NCI-H446 treated with DMSO at 0.1 percent for 48 hours (cell line): ENCODE data around the gene DSG4.

Source experiments
- DNase-seq: peaks from one replicate; lab custom pipeline; 2025; lab: John Stamatoyannopoulos, UW

The DSG4 gene

DNA sequence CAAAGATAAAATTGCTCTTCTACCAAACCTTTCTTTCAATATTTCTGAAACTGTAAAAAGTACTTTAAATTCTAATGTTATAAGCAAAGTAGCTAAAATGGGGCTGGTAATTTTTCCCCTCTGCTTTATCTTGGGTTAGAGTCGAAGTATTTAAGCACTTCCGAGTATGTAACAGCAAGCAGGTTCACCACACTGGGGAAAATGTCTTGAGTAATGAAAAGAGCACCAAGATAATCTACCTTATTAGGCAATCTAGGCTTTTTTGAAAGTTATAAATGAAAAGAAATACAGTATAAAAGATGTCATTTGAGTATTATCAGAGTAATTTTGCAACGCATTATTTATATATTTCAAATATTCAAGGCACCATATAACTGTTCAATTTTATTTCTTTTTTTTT, 70.3 kb downstream of the DSG4 start:
- DNase-seq, result no peak

DNA sequence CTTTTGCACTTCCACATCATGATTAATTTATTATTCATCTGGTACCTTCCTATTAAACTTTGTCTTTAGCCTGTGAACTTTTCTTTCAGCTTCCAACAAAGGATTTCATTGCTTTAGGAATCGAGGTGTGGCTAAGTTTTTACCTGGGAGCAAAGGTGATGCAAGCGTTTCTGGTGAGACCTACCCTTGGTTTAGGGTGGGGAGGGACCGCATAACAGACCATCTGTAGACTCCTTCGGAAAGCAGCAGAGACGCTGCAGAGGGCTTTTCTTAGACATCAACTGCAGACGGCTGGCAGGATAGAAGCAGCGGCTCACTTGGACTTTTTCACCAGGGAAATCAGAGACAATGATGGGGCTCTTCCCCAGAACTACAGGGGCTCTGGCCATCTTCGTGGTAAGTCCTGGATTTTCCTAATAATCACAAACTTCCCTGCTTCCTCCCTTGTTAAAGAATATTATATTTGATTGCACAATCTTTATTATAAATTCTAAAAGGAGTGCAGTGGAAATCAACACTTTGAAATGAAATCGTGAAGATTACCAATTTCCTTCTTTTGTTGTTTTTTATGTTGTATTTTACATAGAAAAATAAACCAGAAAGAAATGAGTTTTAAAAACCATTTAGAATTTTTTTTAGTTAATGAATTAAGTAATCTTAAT, 71.1 kb downstream of the DSG4 start, which contains the start of gene DSG3:
TSS of gene DSG3 (plus strand) at position 212 of the 662 bp plus-strand sequence. CDS start at position 349, 137 bp downstream.
- no peak for DNase-seq

DNA sequence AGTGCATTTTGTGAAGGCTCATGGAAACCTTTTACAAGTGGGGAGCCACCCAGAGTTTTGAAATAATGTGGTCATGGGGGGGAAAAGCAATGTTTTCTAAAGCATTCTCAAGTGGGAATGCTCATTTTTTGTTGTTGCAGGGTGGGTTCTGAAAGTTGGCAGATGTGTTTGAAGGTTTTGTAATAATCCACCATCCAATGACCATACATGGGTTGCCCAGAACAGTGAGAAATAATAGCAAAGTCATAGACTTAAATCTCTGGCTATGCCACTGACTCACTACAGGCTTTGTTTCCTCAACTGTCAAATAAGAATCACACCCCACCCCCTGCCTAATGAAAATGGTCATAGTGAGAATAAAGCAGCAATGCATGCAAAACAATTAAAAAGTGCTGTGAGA, 73.8 kb downstream of the DSG4 start:
- DNase-seq, result no peak

DNA sequence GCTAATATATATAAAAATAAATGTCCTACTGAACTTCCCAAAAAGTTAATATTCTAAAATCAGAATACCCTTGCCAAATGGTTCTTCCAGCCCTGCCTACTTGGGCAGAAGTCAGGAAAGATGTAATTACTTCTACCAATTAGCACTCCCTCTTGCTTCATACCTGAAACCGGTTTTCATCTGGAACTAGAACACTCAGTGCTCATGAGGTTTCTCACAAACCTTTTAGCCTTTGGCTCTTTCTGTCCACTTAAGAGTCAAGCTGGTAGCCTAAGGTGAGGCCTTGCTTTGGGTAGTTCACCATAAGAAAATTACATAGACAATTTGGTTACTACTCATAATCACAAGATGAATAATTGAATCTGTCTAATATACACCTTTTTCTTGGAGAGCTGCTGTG, 75.0 kb downstream of the DSG4 start:
- no peak for DNase-seq

DNA sequence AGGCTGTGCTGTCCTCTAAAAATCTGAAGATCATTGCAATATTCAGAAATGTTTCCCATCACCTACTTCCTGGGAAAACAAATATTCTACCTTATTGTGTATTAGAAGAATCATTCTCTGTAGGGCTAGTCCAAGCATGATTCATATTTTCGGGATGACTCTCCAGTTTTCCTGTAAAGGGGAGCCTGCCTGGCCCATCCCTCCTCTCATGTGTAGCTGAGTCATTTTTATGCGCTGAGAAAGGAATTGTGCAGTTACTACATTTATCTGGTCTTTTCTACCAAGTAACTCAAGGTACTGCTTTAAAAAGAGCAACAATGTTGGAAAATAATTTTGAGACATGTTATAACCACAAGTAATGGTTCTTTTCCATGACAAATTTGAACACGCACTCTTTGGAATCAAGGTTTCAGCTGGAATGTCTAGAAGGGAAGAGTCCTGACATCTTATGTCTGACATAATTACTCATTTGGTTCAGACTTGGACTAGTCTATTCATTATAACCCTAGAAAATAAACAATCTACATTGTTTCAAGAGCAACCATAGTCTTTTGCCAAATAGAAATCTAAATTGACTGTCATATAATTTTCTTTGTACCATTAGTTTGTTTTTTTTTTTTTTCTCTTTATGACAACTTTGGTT, 77.6 kb downstream of the DSG4 start:
- no peak for DNase-seq
